22Rv1 (cell line): ENCODE results near the gene KCTD2.

Experiments
- H3K27ac ChIP-seq: fragments of 450-650 bp; 2 replicates; pipeline ENCODE4 v1.5.1; 2017
- ZFX ChIP-seq: fragments of 450-650 bp; IDR thresholded peaks from 2 replicates; pipeline ENCODE4 v1.6.1; 2017; ENCODE audit warnings: antibody characterized with exemption, borderline replicate concordance
- TF ChIP-seq, protein P1 (sequence below): fragments of 450-650 bp; IDR thresholded peaks from 2 replicates; pipeline ENCODE4 v1.5.1; 2017; ENCODE audit warnings: mild to moderate bottlenecking

KCTD2 gene

GRCh38 chr17:75109046-75109406 lies 62.0 kb downstream of the KCTD2 start:
- H3K27ac ChIP-seq, result no peak overlapping the region
- TF ChIP-seq ZFX, result no peak
- TF ChIP-seq, protein P1, sequence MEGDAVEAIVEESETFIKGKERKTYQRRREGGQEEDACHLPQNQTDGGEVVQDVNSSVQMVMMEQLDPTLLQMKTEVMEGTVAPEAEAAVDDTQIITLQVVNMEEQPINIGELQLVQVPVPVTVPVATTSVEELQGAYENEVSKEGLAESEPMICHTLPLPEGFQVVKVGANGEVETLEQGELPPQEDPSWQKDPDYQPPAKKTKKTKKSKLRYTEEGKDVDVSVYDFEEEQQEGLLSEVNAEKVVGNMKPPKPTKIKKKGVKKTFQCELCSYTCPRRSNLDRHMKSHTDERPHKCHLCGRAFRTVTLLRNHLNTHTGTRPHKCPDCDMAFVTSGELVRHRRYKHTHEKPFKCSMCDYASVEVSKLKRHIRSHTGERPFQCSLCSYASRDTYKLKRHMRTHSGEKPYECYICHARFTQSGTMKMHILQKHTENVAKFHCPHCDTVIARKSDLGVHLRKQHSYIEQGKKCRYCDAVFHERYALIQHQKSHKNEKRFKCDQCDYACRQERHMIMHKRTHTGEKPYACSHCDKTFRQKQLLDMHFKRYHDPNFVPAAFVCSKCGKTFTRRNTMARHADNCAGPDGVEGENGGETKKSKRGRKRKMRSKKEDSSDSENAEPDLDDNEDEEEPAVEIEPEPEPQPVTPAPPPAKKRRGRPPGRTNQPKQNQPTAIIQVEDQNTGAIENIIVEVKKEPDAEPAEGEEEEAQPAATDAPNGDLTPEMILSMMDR, result no peak

GRCh38 chr17:75109407-75110233 lies 62.6 kb downstream of the KCTD2 start, which contains the start of gene ARMC7:
TSS of gene ARMC7 (plus strand) at chr17:75109969. CDS start at chr17:75110289, 320 bp downstream.
- peak within 1 kb of the TSS; percentile 56 for H3K27ac ChIP-seq
- TF ChIP-seq, protein P1, result no peak
- TF ChIP-seq ZFX, result no peak

DNA sequence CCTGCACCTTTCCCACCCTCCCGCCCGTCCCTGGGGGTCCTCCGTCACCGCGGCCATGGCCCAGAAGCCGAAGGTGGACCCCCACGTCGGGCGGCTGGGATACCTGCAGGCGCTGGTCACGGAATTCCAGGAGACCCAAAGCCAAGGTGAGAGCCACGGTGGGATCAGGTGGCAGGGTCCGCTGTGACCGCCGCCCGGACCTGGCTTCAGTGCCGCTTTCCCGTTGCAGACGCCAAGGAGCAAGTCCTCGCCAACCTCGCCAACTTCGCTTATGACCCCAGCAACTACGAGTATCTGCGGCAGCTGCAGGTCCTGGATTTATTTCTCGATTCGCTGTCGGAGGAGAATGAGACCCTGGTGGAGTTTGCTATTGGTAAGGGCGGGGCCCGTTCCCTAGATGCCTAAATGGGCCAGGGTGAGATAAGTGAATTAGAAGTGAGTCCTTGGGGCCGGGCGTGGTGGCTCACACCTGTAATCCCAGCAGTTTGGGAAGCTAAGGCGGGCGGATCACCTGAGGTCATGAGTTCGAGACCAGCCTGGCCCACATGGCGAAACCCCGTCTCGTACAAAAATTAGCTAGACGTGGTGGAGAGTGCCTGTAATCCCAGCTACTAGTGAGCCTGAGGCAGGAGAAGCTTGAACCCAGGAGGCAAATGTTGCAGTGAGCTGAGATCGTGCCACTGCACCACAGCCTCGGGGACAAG lies 63.4 kb downstream of the KCTD2 start:
- no peak for TF ChIP-seq ZFX
- TF ChIP-seq, protein P1, result no peak
- peak overlapping the region; percentile 56 for H3K27ac ChIP-seq

DNA sequence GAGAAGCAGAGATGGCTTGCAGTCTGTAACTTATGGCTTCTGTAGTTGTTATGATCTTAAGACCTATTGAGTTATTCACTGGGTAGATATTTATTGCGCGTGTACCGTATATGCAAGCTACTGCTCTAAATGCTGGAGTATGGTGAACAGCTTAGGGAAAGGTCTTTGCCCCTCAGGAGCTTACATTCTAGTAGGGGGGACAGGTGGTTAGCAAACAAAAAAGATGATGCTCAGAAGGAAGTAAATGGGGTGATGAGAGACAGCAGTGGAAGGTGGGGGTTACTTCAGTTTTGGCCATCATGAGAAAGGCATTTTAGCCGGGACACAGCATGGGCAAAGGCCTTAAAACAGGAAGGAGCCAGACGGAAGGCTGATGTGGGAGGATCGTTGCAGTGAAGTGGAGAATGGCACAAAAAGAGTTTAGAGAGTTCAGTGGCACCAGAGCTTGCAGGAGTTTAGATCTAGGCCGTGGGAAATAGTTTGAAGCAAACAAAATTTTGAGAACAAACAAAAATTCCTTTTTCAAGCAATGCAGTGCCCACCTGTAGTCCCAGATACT lies 64.8 kb downstream of the KCTD2 start:
- no peak overlapping the region for H3K27ac ChIP-seq
- no peak for TF ChIP-seq ZFX
- TF ChIP-seq, protein P1, result no peak

GRCh38 chr17:75113798-75114551 lies 67.0 kb downstream of the KCTD2 start:
- 0 out of 2 replicates have a peak overlapping the region, but pooled peaks have one; percentile 3 for H3K27ac ChIP-seq
- TF ChIP-seq, protein P1, result peak; percentile 94
- TF ChIP-seq ZFX, result no peak

GRCh38 chr17:75114552-75115314 lies 67.7 kb downstream of the KCTD2 start:
- TF ChIP-seq ZFX, result no peak
- TF ChIP-seq, protein P1, result no peak
- 0 out of 2 replicates have a peak overlapping the region, but pooled peaks have one; percentile 3 for H3K27ac ChIP-seq
